ENCODE results near the gene CXCL11.

DNA sequence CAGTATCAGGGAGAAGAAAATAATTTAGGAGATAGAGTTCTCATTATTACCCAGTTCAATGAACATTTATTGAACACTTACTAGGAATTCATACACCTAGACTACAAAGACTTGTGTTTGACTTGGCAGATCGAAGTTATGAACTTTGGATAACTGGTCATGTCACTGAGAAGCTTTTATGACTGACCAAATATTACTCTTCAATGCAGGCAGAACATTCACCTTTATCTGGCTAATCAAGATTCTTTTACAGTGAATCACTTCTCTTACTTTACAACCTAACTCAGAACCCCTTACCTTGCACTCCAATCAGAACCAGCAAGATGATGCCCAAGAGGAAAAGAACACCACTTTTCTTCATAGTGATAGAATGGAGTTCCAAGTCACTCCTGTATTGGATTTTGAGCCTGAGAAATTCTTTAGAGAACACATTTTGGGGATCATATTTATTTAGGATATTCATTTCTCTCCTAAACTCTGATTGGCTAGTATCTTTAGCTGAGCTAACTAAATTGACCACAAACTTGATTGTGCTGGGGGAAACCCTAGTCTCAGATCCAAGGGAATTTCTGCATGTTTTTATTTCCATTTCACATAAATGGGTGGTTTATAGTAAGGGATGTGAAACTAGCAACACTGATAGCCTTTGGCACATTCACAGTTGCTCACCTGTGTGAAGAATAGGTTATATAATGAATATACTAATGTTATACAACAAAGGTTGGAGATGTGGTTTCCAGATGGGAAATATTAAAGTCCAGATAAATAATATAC, 28.6 kb downstream of the CXCL11 start, which contains the start of gene CXCL9:
- TF ChIP-seq CTCF (conservative IDR thresholded peaks at IDR 0.05; ENCODE audit: low read depth in 2 of 2), result no peak
- TF ChIP-seq EZH2 (IDR thresholded peaks at IDR 0.05; ENCODE audit: low read depth, unreplicated experiment), result no peak
- TF ChIP-seq POLR2AphosphoS5 (IDR thresholded peaks at IDR 0.05; ENCODE audit: low read depth), result no peak
